Loucy (cell line): ENCODE data around the gene CYP2R1.

Experiments used
- H2AFZ ChIP-seq: fragments of 200-600 bp; sonication (generic); 2 replicates; pipeline ENCODE4 v1.6.0; 2016; ENCODE audit warnings: antibody characterized with exemption, mild to moderate bottlenecking, low read length, moderate library complexity
- H3F3A ChIP-seq: fragments of 200-600 bp; 2 replicates; pipeline ENCODE4 v1.6.0; 2016; ENCODE audit warnings: antibody characterized with exemption, low read depth, mild to moderate bottlenecking
- H3K27me3 ChIP-seq: fragments of 200-600 bp; sonication (generic); 2 replicates; pipeline ENCODE4 v1.6.1; 2014; ENCODE audit warnings: low read length, mild to moderate bottlenecking; ENCODE audit not compliant: insufficient read depth, poor library complexity, severe bottlenecking
- H3K36me3 ChIP-seq: fragments of 200-600 bp; sonication (generic); 2 replicates; pipeline ENCODE4 v1.6.1; 2016; ENCODE audit warnings: low read length; ENCODE audit not compliant: insufficient read depth
- H3K4me1 ChIP-seq: fragments of 200-600 bp; sonication (generic); 2 replicates; pipeline ENCODE4 v1.5.1; 2014; ENCODE audit warnings: low read length, mild to moderate bottlenecking; ENCODE audit not compliant: insufficient read depth, poor library complexity, severe bottlenecking
- H3K4me2 ChIP-seq: fragments of 200-600 bp; sonication (generic); 2 replicates; pipeline ENCODE4 v1.6.0; 2014; ENCODE audit warnings: antibody characterized with exemption, low read length, low read depth, mild to moderate bottlenecking; ENCODE audit not compliant: poor library complexity, severe bottlenecking
- H3K4me3 ChIP-seq: fragments of 200-600 bp; sonication (generic); 2 replicates; pipeline ENCODE4 v1.5.1; 2014; ENCODE audit warnings: low read length, mild to moderate bottlenecking, mixed read lengths; ENCODE audit not compliant: poor library complexity, severe bottlenecking
- H3K79me2 ChIP-seq: fragments of 200-600 bp; sonication (generic); 2 replicates; pipeline ENCODE4 v1.6.1; 2014; ENCODE audit warnings: low read length; ENCODE audit not compliant: insufficient read depth
- H3K9ac ChIP-seq: fragments of 200-600 bp; sonication (generic); 2 replicates; pipeline ENCODE4 v1.6.0; 2014; ENCODE audit warnings: mild to moderate bottlenecking, low read depth, low read length, moderate library complexity; ENCODE audit not compliant: poor library complexity, severe bottlenecking
- H3K9me2 ChIP-seq: fragments of 200-600 bp; sonication (generic); replicated peaks from 2 replicates; pipeline ENCODE4 v1.6.1; 2016; ENCODE audit warnings: low read depth, low read length, mixed read lengths
- H3K9me3 ChIP-seq: fragments of 200-600 bp; sonication (generic); 2 replicates; pipeline ENCODE4 v1.6.1; 2014; ENCODE audit warnings: mild to moderate bottlenecking, antibody characterized with exemption, low read length, low read depth; ENCODE audit not compliant: insufficient read depth
- H4K20me1 ChIP-seq: fragments of 200-600 bp; sonication (generic); 2 replicates; pipeline ENCODE4 v1.6.0; 2014; ENCODE audit warnings: antibody characterized with exemption, low read length, mild to moderate bottlenecking; ENCODE audit not compliant: insufficient read depth, poor library complexity, severe bottlenecking
- CTCF ChIP-seq: fragments of 200-600 bp; sonication (generic); conservative IDR thresholded peaks from 2 replicates; pipeline ENCODE4 v1.5.1; 2014; ENCODE audit warnings: mild to moderate bottlenecking, antibody characterized with exemption, low read length
- EZH2phosphoT487 ChIP-seq: fragments of 200-600 bp; IDR thresholded peaks from 2 replicates; pipeline ENCODE4 v1.6.1; 2018; ENCODE audit warnings: antibody characterized with exemption, mild to moderate bottlenecking, moderate library complexity, borderline replicate concordance

Gene CYP2R1

GRCh38 chr11:14842002-14842401 lies 50.0 kb downstream of the CYP2R1 start:
- H3K9ac ChIP-seq: no peak overlapping the region
- no peak for TF ChIP-seq EZH2phosphoT487
- no peak for TF ChIP-seq CTCF
- H3K9me3 ChIP-seq: no peaks in the 10 kb centered on the region
- H3K9me2 ChIP-seq: no peaks in the 10 kb centered on the region
- no peaks in the 10 kb centered on the region for H4K20me1 ChIP-seq
- no peaks in the 10 kb centered on the region for H3F3A ChIP-seq
- H3K79me2 ChIP-seq: no peaks in the 10 kb centered on the region
- no peaks in the 10 kb centered on the region for H3K4me1 ChIP-seq
- peaks cover 19% of the 10 kb centered on the region; the same call in 1 of the 2 replicates for H3K36me3 ChIP-seq
- H3K27me3 ChIP-seq: no peaks in the 10 kb centered on the region
- H2AFZ ChIP-seq: no peak overlapping the region
- H3K4me2 ChIP-seq: no peak overlapping the region
- H3K4me3 ChIP-seq: no peak overlapping the region

- Histone ChIP-seq H3K4me3 (no peak overlapping the region), H3K9me3 (no peaks in the 10 kb centered on the region), H3K4me2 (no peak overlapping the region), H3K4me1 (no peaks in the 10 kb centered on the region), H4K20me1 (no peaks in the 10 kb centered on the region), H3K79me2 (no peaks in the 10 kb centered on the region), H3K36me3 (peaks cover 8% of the 10 kb centered on the region; the same call in 1 of the 2 replicates), H3K27me3 (no peaks in the 10 kb centered on the region), H3K9me2 (no peaks in the 10 kb centered on the region), H3K9ac (no peak overlapping the region), H3F3A (no peaks in the 10 kb centered on the region), H2AFZ (no peak overlapping the region)
- no peak for TF ChIP-seq EZH2phosphoT487
- no peak for TF ChIP-seq CTCF
These were observed 56.2 kb downstream of the CYP2R1 start for GRCh38 chr11:14835496-14836492.
